Upper lobe of right lung (tissue), 1 donor: ENCODE results near the gene ITPR3. TPM values are rescaled to one million over a fixed set of nuclear protein-coding genes. Genes with fewer than 3 reads are reported as not detected.
A peak's percentile ranks its signal among the peaks of the same experiment; 100 is the strongest.

Experiments
- ATAC-seq: fragments of 200-7000 bp; cut with Tn5 transposase; one replicate; pipeline ENCODE4 v1.9.1; 2020; ENCODE audit warnings: mild to moderate bottlenecking, moderate library complexity
- DNase-seq: peaks from one replicate; pipeline ENCODE4 v3.0.0-alpha.2; 2020
- H3K27ac ChIP-seq: fragments of 200-600 bp; one replicate; pipeline ENCODE4 v1.8.0; 2022
- H3K27me3 ChIP-seq: fragments of 200-600 bp; one replicate; pipeline ENCODE4 v1.8.0; 2022; ENCODE audit warnings: mild to moderate bottlenecking
- H3K36me3 ChIP-seq: fragments of 200-600 bp; one replicate; pipeline ENCODE4 v1.8.0; 2022
- H3K4me1 ChIP-seq: fragments of 200-600 bp; one replicate; pipeline ENCODE4 v1.8.0; 2022
- H3K4me3 ChIP-seq: fragments of 200-600 bp; one replicate; pipeline ENCODE4 v1.8.0; 2022; ENCODE audit warnings: mild to moderate bottlenecking
- H3K9me3 ChIP-seq: fragments of 200-600 bp; one replicate; pipeline ENCODE4 v1.8.0; 2022
- intact Hi-C: fragments of 100-400 bp; cut with DNase I; formaldehyde crosslinking; loops from one replicate; pipeline ENCODE4 v1.11.0; 2022
- total RNA-seq: library from RNA; stranded (reverse); fragmentation: NEBNext Ultra II Directional; extraction: Animal tissue kit (Norgen Biotek cat#: 25700); gene quantifications from one replicate; pipeline ENCODE4 v1.2.1, GENCODE V29; 2021
- TF ChIP-seq, protein P1 (sequence below): fragments of 200-600 bp; IDR thresholded peaks from one replicate; pipeline ENCODE4 v1.8.0; 2022; ENCODE audit warnings: antibody characterized with exemption
- donor health status: DM: no; HTN: yes; CAD: no; lungs with severe emphysema.

The ITPR3 gene
- total RNA-seq, 1 donor from 2014 or later: 111 TPM

GRCh38 chr6:33707771-33708170, 86.6 kb downstream of the ITPR3 start:
- TF ChIP-seq, protein P1, sequence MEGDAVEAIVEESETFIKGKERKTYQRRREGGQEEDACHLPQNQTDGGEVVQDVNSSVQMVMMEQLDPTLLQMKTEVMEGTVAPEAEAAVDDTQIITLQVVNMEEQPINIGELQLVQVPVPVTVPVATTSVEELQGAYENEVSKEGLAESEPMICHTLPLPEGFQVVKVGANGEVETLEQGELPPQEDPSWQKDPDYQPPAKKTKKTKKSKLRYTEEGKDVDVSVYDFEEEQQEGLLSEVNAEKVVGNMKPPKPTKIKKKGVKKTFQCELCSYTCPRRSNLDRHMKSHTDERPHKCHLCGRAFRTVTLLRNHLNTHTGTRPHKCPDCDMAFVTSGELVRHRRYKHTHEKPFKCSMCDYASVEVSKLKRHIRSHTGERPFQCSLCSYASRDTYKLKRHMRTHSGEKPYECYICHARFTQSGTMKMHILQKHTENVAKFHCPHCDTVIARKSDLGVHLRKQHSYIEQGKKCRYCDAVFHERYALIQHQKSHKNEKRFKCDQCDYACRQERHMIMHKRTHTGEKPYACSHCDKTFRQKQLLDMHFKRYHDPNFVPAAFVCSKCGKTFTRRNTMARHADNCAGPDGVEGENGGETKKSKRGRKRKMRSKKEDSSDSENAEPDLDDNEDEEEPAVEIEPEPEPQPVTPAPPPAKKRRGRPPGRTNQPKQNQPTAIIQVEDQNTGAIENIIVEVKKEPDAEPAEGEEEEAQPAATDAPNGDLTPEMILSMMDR: no peak
- H3K9me3 ChIP-seq: no peaks in the 10 kb centered on the region
- peaks cover 8% of the 10 kb centered on the region for H3K4me1 ChIP-seq

DNA sequence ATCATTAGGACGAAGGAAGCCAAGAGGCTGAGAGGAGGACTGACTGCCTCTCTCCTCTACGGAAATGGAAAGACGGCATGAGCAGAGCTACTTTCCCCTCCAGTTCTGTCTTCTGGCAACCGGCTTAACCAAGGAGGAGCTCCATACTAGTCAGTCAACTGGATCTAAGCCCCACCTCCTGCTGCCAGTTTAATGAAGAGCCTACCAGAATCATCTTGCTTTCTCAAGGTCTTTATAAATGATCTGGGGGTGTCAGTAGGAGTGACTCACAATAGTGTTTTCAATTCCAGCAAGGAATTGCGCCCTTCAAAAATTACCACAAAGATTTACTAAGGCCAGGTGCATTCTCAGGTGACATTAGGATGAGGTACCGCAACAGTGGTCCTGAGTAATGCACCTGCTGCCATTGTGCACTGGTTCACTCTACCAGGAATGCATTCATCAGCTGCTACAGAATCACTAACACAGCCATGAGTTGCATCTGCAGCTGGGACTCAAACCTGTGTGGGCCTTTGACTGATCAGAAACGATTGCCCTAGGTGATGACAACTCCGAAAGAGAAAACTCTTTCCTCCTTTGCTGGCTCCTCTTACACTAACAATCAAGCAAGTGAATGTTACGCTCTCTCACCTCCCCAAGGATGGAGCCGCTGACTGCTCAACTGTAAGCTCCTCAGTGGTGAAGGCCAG, 87.5 kb downstream of the ITPR3 start:
- Histone ChIP-seq H3K27ac (no peak overlapping the region), H3K4me1 (peaks cover 8% of the 10 kb centered on the region), H3K36me3 (no peaks in the 10 kb centered on the region), H3K27me3 (no peaks in the 10 kb centered on the region), H3K9me3 (no peaks in the 10 kb centered on the region), H3K4me3 (no peak overlapping the region)
- peak; percentile 3 for DNase-seq
- ATAC-seq: no peak
- intact Hi-C loops: no loop called here
- TF ChIP-seq, protein P1: no peak

More at GRCh38 chr6:33707771-33708170, 86.6 kb downstream of the ITPR3 start:
- ATAC-seq (no peak), DNase-seq (no peak)
- intact Hi-C loops: no loop called here
- Histone ChIP-seq H3K36me3 (no peaks in the 10 kb centered on the region), H3K4me3 (no peak overlapping the region), H3K27ac (no peak overlapping the region), H3K27me3 (no peaks in the 10 kb centered on the region)

- ATAC-seq (no peak), DNase-seq (peak; percentile 4)
- intact Hi-C loops: no loop called here
- Histone ChIP-seq H3K4me3 (no peak overlapping the region), H3K36me3 (no peaks in the 10 kb centered on the region), H3K4me1 (peaks cover 8% of the 10 kb centered on the region), H3K27ac (no peak overlapping the region), H3K27me3 (no peaks in the 10 kb centered on the region), H3K9me3 (no peaks in the 10 kb centered on the region)
- TF ChIP-seq, protein P1: no peak
These were observed 88.6 kb downstream of the ITPR3 start for GRCh38 chr6:33709605-33710295.

DNA sequence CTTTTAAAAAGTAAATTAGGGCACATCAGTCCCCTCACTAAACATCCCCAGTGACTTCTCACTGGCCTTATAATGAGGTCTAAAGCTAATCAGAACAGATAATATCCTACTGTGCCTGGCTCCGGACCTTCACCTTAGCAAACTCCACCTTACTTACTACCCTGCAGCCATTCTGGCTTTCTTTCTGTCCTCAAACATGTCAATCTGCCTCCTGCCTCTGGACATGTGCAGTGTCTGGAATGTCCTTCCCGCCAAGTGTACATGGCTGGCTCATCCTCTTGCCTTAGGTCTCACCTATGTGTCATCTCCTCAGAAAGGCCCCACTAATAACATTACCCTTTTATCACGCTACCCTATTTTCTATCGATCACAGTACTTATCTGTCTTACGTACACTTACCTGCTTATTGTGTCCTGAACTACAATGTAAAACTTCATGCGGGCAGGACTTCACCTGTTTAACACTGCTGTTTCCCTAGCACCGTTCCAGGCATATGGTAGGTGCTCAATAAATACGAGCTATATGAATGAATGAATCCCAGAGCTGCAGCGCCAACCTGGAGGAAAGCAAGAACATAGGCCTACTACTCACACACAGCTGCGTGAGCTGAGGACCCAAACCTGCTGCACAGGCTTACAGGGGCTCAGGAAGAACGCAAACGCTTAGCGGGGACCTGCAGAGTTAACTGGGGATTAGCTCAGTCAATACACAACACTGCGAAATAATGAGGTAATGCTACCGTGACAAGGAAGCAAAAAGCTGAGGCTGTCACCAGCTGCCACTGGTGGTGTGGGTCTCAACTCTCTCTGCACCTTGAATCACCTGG, 89.4 kb downstream of the ITPR3 start:
- H3K27ac ChIP-seq: peak overlapping the region; percentile 79
- TF ChIP-seq, protein P1: no peak
- no peaks in the 10 kb centered on the region for H3K36me3 ChIP-seq
- no peaks in the 10 kb centered on the region for H3K27me3 ChIP-seq
- ATAC-seq (no peak), DNase-seq (peak; percentile 23)
- peaks cover 8% of the 10 kb centered on the region for H3K4me1 ChIP-seq
- peak overlapping the region; percentile 67 for H3K4me3 ChIP-seq
- intact Hi-C loops: no loop called here
- no peaks in the 10 kb centered on the region for H3K9me3 ChIP-seq

DNA sequence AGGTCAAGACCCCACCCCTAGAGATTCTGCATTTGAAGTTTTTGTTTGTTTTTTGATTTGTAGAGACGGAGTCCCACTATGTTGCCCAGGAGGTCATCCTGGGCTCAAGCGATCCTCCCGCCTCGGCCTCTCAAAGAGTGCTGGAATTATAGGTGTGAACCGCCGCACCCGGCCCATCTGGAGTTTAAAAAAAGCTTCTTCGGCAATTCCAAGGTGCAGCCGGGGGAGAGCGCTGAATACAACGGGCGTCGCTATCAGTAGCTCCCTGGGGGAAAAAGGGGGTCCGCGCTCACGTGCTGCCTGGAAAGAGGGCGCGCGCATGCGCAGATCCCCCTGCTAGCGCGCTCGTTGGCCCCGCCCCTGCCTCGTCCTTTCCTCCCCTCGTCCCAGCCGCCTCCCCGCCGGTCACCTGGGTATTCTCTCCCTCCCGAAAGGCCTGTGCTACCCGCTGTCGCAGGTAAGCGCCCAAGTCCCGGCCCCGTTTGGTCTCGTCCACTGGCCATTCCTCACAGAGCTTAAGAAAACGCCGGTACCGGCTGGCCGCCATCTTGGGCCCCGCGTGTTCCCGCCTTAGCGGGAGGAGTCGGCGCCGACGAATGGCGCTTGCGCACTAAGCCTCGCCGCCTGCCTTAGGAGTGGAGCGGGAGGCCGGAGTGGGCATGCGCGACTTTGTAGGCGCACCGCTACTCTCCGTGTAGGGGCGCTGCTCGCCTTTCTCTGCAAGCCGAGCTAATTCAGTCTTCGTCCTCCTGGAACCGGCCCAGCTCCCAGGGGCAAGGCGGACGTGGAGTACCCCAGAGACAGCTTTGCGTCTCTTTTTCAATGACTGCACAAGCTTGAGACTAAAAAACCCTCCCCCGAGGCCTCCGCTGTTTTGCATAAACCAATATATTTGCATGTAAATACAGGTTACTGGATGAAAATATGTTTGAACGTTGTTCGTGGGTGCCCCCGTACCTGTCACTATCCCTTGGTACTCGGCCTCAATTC, 90.3 kb downstream of the ITPR3 start, which contains the start of gene UQCC2:
Gene UQCC2 (minus strand): TSS at position 561 of the 990 bp plus-strand sequence. CDS start 14 bp downstream, at position 547.
- intact Hi-C loops: no loop called here
- ATAC-seq (peak; percentile 99), DNase-seq (peak; percentile 99)
- TF ChIP-seq, protein P1: peak; percentile 69
- Histone ChIP-seq H3K27me3 (no peaks in the 10 kb centered on the region), H3K27ac (peak within 1 kb of the TSS; percentile 79), H3K36me3 (no peaks in the 10 kb centered on the region), H3K4me3 (peak within 1 kb of the TSS; percentile 67), H3K4me1 (peaks cover 8% of the 10 kb centered on the region), H3K9me3 (no peaks in the 10 kb centered on the region)
